Activated CD4-positive, alpha-beta T cell treated with anti-CD3 and anti-CD28 coated beads, Interleukin-2, amount 50 U/mL, for 4 hours (primary cell): ENCODE results near the gene SHE.
"Not testable (repeated sequence)": the region's sequence is repeated elsewhere in the genome, so short reads cannot be mapped to it uniquely, and the experiment has no call there.

Experiments
- DNase-seq, 2 experiments: peaks; one replicate each; pipeline ENCODE4 v3.0.0-alpha.2; 2020

Gene SHE

GRCh38 chr1:154502066-154502743, at the start of gene SHE, which contains the start of gene TDRD10:
SHE (minus strand) TSS chr1:154502412; CDS start chr1:154502026, 386 bp downstream.
TDRD10 (plus strand) TSS chr1:154502219; CDS start chr1:154506904, 4,685 bp downstream.
- no peak for DNase-seq

DNA sequence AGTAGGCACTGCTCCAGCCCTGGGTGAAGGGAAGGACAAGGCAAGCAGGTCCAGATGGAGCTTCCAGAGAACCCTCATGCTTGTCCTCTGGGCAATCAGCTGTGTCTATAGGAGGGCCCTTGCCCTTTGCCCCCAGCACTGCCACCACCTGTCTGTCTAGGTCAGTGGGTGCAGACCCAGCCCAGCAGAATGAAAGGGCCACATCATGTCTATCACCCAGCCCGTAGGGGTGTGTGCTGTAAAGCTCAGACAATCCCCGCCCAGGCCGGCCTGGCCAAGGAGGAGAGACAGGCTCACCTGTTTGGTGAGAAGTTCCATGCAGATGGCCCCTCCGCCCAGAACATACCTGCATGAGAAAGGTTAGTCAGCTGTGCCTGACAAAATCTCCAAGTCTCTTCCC, 49.3 kb upstream of the SHE start:
- DNase-seq, result no peak

DNA sequence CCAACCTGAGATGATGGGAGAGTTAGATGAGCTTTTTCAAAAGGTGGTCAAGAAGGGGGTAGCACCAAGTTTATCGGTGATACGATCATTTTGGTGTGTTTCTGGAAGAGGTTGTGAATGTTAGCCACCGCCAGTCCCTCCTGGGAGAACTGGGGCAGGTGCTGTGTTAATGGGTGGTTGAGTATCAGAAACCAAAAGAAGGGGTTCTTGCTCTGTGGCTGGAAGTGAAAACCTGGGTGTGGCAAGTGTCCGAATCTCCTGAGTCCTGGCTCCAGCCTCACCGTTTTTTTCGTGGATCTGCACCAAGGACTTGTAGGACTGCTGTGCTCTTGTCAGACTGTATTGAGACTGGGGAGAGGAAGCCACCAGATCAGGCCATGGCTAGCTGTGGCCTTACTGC, 48.4 kb upstream of the SHE start:
- no peak for DNase-seq

DNA sequence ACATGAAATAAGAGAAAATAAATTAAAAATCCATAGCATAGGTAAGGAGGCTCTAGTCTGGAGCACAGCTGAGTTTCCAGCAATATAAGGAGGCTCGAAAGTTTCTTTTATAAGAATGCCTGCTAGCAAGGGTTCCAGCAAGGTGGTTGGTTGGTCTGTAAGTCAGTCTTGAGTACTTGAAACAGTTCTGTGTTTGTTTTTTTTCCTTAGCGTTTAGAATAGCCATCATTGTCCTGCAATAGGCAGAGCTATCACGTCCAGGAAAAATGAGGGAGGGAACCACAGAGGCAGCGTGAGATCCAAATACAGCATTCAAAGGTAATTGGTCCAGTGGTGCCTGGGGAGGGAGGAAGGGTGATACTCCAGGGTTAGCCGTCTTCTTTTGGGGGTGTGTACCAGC, 47.9 kb upstream of the SHE start:
- no peak for DNase-seq

DNA sequence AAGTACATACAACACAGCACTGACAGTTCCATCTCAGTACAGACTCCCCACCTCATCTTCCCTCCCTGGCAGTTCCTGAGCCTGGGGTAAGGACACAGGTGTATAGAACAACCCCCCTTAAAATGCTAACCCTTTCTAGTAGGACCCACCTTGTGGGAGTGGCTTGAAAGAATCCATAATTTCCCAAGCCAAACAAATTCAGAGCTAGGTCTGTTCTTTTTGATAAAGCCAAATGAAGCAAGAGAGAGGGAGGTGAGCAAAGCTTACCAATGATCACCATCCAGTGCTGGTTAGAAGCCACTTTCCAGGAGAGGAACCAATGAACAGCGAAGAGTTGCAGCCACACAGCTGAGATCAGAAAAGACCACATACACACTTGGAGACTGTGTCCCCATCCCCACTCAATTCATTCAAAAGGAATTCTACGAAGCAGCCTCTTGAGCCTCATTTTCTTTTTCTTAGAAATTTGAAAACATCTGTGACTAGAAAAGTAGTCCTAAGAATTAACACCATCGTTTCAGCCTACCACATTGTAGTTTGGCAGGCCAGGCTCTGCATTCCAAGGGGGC, 47.1 kb upstream of the SHE start:
- no peak for DNase-seq

- no peak for DNase-seq
These were observed 45.8 kb upstream of the SHE start for GRCh38 chr1:154548028-154548427.

- DNase-seq, result no peak
These were observed 45.0 kb upstream of the SHE start for GRCh38 chr1:154547105-154547732.

GRCh38 chr1:154546264-154547063, 44.3 kb upstream of the SHE start:
- peak; percentile 22 to 32 for DNase-seq

DNA sequence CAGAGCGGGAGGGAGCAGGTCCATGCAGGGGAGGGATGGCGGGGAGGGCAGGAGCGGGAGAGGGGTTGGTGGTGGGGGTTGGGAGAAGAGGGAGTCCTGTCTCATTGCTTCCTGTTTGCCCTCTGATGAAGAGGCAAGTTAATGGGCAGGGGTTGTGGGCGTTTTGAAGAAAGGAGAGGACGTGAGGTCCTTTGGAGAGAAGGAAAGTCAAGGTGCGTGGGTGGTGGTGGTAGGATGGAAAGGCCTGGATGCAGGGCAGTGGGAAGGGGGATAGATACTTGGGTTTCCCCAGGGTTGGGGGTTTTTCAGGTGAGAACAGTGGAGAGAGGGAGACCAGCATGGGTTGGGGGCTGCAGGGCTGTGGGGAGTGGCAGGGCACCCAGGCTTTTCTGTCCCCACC, 39.0 kb upstream of the SHE start:
- no peak for DNase-seq

GRCh38 chr1:154539486-154540483, 37.6 kb upstream of the SHE start:
- DNase-seq, result no peak

DNA sequence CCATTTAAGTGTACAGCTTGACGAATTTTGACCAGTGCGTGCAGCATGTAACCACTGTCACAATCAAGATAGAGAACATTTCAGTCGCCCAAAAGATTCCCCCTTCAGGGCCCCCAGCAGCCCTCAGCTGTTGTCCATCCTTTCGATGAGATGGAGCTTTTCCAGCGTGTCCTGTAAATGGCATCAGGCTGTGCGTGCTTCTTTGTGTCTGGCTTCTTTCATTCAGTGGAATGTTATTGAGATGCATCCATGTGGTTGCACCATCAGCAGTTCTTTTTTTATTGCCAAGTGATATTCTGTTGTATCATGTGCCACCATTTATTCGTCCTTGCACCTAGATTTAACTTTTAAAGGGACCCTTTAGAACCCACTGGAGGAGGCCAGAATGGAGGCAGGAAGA, 34.4 kb upstream of the SHE start:
- DNase-seq, result no peak

DNA sequence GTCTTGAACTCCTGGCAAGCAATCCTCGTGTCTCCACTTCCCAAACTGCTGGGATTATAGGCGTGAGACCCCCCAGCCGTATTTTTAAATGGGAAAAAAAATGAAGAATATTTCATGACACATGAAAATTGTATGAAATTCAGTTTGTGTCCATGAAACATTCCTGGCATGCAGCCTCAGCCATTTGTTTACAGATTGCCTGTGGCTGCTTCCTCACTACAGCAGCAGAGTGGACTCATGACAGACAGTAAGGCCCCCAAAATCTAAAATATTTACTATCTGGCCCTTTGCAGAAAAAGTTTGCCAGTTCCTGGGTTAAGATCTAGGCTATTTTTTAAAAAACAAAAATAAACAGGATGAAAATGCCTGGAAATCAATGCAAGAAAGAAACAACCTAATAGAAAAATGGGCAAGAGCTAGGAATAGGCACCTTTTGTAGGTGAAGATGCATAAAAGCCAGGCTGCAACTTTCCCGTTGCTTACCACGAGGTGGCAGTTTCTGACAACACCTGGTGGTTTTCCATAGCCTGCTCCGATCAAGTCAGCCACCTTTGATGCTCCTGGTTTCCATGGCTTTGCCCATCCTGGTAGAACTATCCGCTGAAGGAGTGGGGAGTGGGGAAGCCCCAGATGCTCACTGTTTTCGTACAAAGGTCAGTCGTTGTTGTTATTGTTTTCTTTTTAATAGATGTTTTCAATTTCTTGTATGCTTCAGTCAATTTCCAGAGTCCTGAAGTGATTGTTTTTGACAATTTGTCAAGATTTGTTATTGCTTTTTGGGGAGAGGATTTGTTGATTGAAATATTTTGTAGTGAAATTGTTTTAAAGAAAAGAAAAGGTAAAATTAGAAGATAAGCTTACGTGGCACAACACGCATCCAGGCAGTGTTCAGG, 32.0 kb upstream of the SHE start:
- no peak for DNase-seq

GRCh38 chr1:154531950-154532349, 29.7 kb upstream of the SHE start:
- not testable (repeated sequence) for DNase-seq

- DNase-seq, result no peak
These were observed 27.1 kb upstream of the SHE start for GRCh38 chr1:154529308-154529707.

DNA sequence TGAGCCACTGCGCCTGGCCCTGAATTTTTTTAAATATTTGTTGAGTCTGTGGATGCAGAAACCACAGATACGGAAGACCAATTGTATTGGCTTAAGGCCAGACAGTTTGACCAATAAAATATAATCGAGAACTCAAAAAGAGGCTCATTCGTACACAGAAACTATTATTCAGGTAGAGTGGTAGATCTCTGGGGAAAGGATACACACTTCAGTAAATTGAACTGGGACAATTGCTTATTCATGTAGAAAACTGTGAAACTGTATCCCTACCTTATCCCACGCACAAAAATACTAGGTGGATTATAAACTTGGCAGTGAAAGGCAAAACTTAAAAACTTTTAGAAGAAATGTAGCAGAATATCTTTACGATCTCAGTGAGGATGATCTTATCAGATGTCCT, 25.0 kb upstream of the SHE start:
- no peak for DNase-seq

GRCh38 chr1:154524881-154525280, 22.7 kb upstream of the SHE start:
- no peak for DNase-seq

GRCh38 chr1:154521695-154522094, 19.5 kb upstream of the SHE start:
- no peak for DNase-seq

DNA sequence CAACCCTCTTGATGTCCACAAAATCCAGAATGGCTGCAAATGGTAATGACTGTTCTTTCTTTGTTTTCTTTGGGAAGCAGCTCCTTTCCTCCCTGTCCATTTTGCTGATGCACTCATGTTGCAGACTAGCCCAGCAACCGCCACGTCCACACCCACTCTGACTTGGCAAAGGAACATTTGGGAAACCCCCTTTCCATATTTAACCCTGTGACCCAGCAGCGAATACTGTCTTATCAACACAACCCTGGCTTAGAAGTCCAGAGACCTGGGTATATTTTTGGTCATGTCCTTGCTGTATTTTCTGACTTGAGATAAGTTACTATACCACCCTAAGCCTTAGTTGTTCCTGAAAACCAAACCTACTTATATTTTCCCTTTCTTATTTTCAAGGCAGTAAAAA, 18.1 kb upstream of the SHE start:
- DNase-seq, result no peak

DNA sequence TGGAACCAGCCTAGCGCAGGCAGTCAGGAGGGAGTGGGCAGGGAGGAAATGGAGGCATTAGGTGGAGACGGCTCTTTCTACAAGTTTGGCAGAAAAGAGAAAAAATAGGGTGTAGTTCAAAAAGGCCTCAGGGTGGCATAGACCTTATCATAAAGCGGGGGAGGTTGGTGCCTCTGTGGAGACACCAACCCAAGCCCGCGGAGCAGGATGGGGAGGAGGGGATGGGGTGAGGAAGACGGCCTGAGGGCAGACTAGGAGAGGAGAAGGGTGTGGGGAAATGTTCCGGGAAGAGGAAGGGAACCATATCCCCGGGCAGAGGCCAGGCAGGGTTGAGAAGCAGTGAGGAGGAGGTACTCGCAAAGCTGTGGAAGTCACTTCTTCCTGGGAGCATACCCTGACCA, 17.4 kb upstream of the SHE start:
- no peak for DNase-seq

DNA sequence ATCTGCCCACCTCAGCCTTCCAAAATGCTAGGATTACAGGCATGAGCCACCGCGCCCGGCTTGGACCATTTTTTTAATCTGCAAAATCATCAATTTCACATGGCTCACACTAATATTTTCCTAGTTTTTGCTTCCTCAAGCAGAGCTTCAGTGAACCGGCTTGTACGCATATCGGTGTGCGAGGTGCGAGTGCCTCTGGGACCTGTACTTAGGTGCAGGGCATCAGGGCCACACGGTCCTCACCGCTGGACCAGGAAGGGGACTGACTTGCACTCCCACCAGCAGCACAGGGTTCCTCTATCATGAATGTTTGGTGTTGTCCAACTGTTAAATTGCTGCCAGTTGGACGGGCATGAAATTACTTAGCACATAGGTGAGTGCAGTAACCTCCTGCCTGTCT, 15.4 kb upstream of the SHE start:
- no peak for DNase-seq

DNA sequence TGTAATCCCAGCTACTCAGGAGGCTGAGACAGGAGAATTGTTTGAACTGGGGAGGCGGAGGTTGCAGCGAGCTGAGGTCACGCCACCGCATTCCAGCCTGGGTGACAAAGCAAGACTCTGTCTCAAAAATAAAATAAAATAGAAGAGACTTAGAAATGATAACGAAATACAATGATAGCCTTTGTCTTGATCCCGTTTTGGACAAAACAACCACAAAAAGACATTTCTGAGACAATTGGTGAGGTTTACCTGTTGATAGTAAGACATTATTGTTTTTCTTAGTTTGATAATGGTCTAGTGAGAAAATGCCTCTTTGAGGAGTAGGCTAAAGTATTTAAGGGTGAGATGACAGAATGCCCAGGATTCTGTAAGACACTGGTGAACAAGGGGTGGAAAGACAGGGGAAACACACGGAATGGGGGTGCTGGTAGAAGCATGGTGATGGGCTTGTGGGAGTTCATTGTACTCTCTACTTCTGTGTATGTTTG, 11.9 kb upstream of the SHE start:
- no peak for DNase-seq
